Activated T-cell treated with anti-CD3 and anti-CD28 coated beads, Interleukin-2, amount 50 U/mL, for 4 hours (primary cell): Measurements from ENCODE around the gene DAZAP2. TPM values are rescaled to one million over a fixed set of nuclear protein-coding genes. Genes with fewer than 3 reads are reported as not detected.
"Not testable (repeated sequence)": the region's sequence is repeated elsewhere in the genome, so short reads cannot be mapped to it uniquely, and the experiment has no call there.

Experiments
- ATAC-seq, 2 donors: fragments of 200-7000 bp; cut with Tn5 transposase; one replicate each; pipeline ENCODE4 v1.10.0; 2021
- DNase-seq: peaks from one replicate; pipeline ENCODE4 v3.0.0-alpha.2; 2020
- H3K27me3 Mint-ChIP-seq: one replicate; pipeline ENCODE4 v1.8.0; 2021; ENCODE audit warnings: low read depth, mixed read lengths
- H3K36me3 Mint-ChIP-seq: one replicate; pipeline ENCODE4 v1.8.0; 2022; ENCODE audit warnings: mixed read lengths; ENCODE audit not compliant: insufficient read depth
- H3K4me1 Mint-ChIP-seq: one replicate; pipeline ENCODE4 v1.8.0; 2021; ENCODE audit warnings: low read depth, mixed read lengths
- H3K4me3 Mint-ChIP-seq: one replicate; pipeline ENCODE4 v1.8.0; 2021; ENCODE audit warnings: mild to moderate bottlenecking, moderate library complexity, mixed read lengths
- H3K9me3 Mint-ChIP-seq: one replicate; pipeline ENCODE4 v1.8.0; 2021; ENCODE audit warnings: mixed read lengths
- total RNA-seq, 3 donors: library from RNA; stranded (reverse); gene quantifications; one replicate each; pipeline ENCODE4 v1.2.1, GENCODE V29; 2021

DAZAP2 gene
- total RNA-seq, 3 donors from 2014 or later, result 143 to 145 (median 145) TPM

GRCh38 chr12:51253276-51253675 is 14.7 kb downstream of the DAZAP2 start:
- no peaks in the 10 kb centered on the region for H3K9me3 Mint-ChIP-seq
- ATAC-seq, result no peak
- peaks cover 3% of the 10 kb centered on the region for H3K4me1 Mint-ChIP-seq
- no peak for DNase-seq
- H3K36me3 Mint-ChIP-seq, result peaks cover 3% of the 10 kb centered on the region
- no peak overlapping the region for H3K4me3 Mint-ChIP-seq
- H3K27me3 Mint-ChIP-seq, result no peaks in the 10 kb centered on the region

GRCh38 chr12:51254536-51254935 is 15.9 kb downstream of the DAZAP2 start:
- no peak overlapping the region for H3K4me3 Mint-ChIP-seq

GRCh38 chr12:51259600-51259999 is 21.0 kb downstream of the DAZAP2 start:
- ATAC-seq, DNase-seq, H3K27me3 Mint-ChIP-seq, H3K9me3 Mint-ChIP-seq, H3K4me3 Mint-ChIP-seq, H3K36me3 Mint-ChIP-seq, H3K4me1 Mint-ChIP-seq: not testable (repeated sequence)

More at GRCh38 chr12:51254536-51254935, 15.9 kb downstream of the DAZAP2 start:
- ATAC-seq (no peak), DNase-seq (no peak)
- Mint-ChIP-seq H3K9me3 (no peaks in the 10 kb centered on the region), H3K36me3 (peaks cover 3% of the 10 kb centered on the region), H3K4me1 (no peaks in the 10 kb centered on the region), H3K27me3 (no peaks in the 10 kb centered on the region)

DNA sequence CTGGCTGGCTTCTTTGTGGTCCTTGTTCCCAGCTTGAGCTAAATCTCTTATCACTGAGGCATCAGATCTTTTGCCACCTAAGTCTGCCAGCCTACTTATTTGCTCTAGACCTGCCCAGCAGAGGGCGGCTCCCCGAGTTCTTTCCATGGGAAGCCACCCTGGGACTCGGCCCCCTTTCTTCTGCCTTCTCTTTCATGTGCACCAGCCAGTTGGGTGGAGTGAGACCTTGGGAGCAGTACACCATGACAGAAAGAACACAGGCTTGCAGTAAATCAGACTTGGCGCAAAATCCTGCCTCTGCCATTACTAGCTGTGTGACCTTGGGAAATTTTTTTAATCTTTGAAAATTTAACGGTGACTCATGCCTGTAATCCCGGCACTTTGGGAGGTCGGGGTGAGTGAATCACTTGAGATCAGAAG is 24.1 kb downstream of the DAZAP2 start:
- DNase-seq (no peak), ATAC-seq (peak in 1 of 2 donors; percentile 25)
- Mint-ChIP-seq H3K4me3 (no peak overlapping the region), H3K27me3 (no peaks in the 10 kb centered on the region), H3K4me1 (peaks cover 16% of the 10 kb centered on the region), H3K9me3 (no peaks in the 10 kb centered on the region), H3K36me3 (peaks cover 2% of the 10 kb centered on the region)

- H3K9me3 Mint-ChIP-seq, result no peaks in the 10 kb centered on the region
- H3K4me3 Mint-ChIP-seq, result no peak overlapping the region
- H3K36me3 Mint-ChIP-seq, result peaks cover 2% of the 10 kb centered on the region
- ATAC-seq (no peak), DNase-seq (no peak)
- peaks cover 17% of the 10 kb centered on the region for H3K4me1 Mint-ChIP-seq
- H3K27me3 Mint-ChIP-seq, result no peaks in the 10 kb centered on the region
These were observed 24.7 kb downstream of the DAZAP2 start for GRCh38 chr12:51263341-51263740.

DNA sequence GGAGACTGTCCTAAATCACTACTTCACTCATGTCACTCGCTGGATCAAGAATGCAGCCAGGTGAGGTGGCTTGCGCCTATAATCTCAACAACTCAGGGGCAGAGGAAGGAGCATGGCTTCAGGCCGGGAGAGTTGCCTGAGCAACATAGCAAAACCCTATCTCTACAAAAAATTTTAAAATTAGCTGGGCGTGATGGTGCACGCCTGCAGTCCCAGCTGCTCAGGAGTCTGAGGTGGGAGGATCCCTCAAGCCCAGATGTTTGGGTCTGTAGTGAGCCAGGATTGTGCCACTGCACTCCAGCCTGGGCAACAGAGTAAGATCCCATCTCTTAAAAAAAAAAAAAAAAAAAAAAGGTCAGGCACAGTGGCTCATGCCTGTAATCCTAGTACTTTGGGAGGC is 25.7 kb downstream of the DAZAP2 start:
- Mint-ChIP-seq H3K36me3 (peaks cover 2% of the 10 kb centered on the region), H3K4me1 (peaks cover 24% of the 10 kb centered on the region), H3K9me3 (no peaks in the 10 kb centered on the region), H3K27me3 (no peaks in the 10 kb centered on the region), H3K4me3 (no peak overlapping the region)
- ATAC-seq (no peak), DNase-seq (no peak)

GRCh38 chr12:51265024-51265423 is 26.4 kb downstream of the DAZAP2 start:
- DNase-seq, result no peak
- H3K27me3 Mint-ChIP-seq, result no peaks in the 10 kb centered on the region

GRCh38 chr12:51269174-51270066 is 30.8 kb downstream of the DAZAP2 start:
- ATAC-seq (peak; percentile 56 to 65), DNase-seq (peak; percentile 61)
- Mint-ChIP-seq H3K4me3 (peak overlapping the region; percentile 77), H3K4me1 (peaks cover 28% of the 10 kb centered on the region), H3K9me3 (no peaks in the 10 kb centered on the region), H3K27me3 (no peaks in the 10 kb centered on the region), H3K36me3 (peaks cover 2% of the 10 kb centered on the region)

More at GRCh38 chr12:51265024-51265423, 26.4 kb downstream of the DAZAP2 start:
- ATAC-seq, result peak; percentile 84 to 85
- Mint-ChIP-seq H3K9me3 (no peaks in the 10 kb centered on the region), H3K36me3 (peaks cover 2% of the 10 kb centered on the region), H3K4me1 (peaks cover 26% of the 10 kb centered on the region), H3K4me3 (no peak overlapping the region)

DNA sequence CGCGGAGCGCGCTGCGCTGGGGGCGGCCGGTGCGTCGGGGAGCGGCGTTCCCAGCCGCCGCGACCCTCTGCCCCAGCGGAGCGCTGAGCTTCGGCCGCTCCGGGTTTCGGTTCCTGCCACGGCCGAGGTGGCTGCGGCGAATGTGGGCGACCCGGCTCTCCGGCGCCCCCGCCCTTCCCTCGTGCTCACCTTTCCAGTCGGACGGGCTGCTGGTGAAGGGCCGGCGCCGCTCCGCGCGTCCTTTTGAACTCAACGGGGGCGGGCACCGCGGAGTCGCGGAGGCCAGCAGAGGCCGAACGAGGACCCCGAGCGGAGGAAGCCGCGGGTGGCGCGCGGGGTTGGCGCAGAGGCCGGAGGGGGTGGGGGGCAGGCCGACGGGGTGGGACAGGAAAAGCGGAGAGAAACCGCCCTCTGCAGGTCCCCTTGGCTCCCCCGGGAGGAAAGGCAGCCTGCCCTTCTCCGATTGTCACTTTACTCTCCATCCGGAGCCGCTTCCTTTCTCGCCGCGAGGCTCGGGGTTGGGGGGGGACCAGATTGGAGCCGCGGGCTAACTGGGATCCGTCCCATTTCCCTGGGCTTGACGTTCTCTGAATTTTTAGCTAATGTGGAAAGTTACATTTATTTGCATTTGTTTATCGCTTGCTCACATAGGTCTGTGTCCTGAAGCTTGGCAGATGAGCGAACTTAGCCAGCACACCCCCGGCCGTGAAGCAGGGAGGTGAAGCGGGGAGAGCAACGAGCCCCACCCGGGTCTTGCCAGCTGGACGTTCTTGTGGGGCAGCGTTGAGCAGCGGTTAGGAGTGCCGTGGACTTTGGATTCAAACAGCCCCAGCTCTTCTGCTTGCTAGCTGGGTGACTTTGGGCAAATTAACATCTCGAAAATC is 31.7 kb downstream of the DAZAP2 start, which contains the start of gene SMAGP:
SMAGP (minus strand) TSS at position 349 of the 884 bp plus-strand sequence. CDS start 1,137 bp downstream, outside the sequence.
- Mint-ChIP-seq H3K4me3 (peak within 1 kb of the TSS; percentile 88), H3K27me3 (no peaks in the 10 kb centered on the region), H3K36me3 (peaks cover 2% of the 10 kb centered on the region), H3K9me3 (no peaks in the 10 kb centered on the region), H3K4me1 (peaks cover 23% of the 10 kb centered on the region)
- ATAC-seq, result peak; percentile 60 to 65
- DNase-seq, result peak; percentile 32

GRCh38 chr12:51270951-51271518 is 32.4 kb downstream of the DAZAP2 start:
- DNase-seq (no peak), ATAC-seq (peak; percentile 49 to 56)
- Mint-ChIP-seq H3K4me1 (peaks cover 19% of the 10 kb centered on the region), H3K9me3 (no peaks in the 10 kb centered on the region), H3K36me3 (no peaks in the 10 kb centered on the region), H3K27me3 (no peaks in the 10 kb centered on the region), H3K4me3 (peak overlapping the region; percentile 88)

DNA sequence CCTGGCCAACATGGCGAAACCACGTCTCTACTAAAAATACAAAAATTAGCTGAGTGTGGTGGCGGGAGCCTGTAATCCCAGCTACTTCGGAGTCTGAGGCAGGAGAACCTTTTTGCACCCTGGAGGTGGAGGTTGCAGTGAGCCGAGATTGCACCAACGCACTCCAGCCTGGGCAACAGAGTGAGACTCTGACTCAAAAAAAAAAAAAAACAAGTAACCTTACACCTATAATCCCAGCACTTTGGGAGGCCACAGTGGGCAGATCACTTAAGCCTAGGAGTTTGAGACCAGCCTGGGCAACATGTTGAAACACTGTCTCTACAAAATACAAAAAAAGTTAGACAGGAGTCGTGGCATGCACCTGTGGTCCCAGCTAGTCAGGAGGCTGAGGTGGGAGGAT is 34.2 kb downstream of the DAZAP2 start:
- DNase-seq, H3K9me3 Mint-ChIP-seq, ATAC-seq, H3K27me3 Mint-ChIP-seq, H3K4me3 Mint-ChIP-seq, H3K36me3 Mint-ChIP-seq: not testable (repeated sequence)
- peaks cover 17% of the 10 kb centered on the region for H3K4me1 Mint-ChIP-seq

GRCh38 chr12:51275088-51275487 is 36.5 kb downstream of the DAZAP2 start:
- no peak for ATAC-seq
- no peak overlapping the region for H3K4me3 Mint-ChIP-seq
- DNase-seq, result no peak
- no peaks in the 10 kb centered on the region for H3K27me3 Mint-ChIP-seq
- no peaks in the 10 kb centered on the region for H3K36me3 Mint-ChIP-seq
- H3K4me1 Mint-ChIP-seq, result peaks cover 8% of the 10 kb centered on the region
- H3K9me3 Mint-ChIP-seq, result no peaks in the 10 kb centered on the region

- ATAC-seq, result no peak
- Mint-ChIP-seq H3K4me1 (peaks cover 6% of the 10 kb centered on the region), H3K36me3 (peaks cover 15% of the 10 kb centered on the region), H3K9me3 (no peaks in the 10 kb centered on the region), H3K27me3 (no peaks in the 10 kb centered on the region), H3K4me3 (no peak overlapping the region)
- no peak for DNase-seq
These were observed 42.7 kb downstream of the DAZAP2 start for GRCh38 chr12:51281202-51281924.
